Measurements from ENCODE around the gene RFX1.

DNA sequence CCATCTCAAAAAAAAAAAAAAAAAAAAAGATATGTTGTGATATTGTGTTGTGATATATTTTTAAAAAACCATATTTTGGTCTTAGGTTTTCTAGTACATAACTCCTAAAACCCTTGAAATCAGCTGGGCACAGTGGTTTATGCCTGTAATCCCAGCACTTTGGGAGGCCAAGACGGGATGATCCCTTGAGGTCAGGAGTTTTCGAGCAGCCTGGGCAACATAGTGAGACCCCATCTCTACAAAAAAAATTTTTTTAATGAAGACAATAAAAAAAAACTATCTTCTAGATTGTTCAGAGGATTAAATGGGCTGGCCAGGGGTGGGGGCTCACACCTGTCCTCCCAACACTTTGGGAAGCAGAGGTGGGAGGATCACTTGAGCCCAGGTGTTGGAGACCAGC lies 55.1 kb downstream of the RFX1 start:
- TF ChIP-seq CBFB (CRISPR knock-in tag; IDR thresholded peaks at IDR 0.05; ENCODE audit: low read depth) (no peak), USF2 (CRISPR knock-in tag; IDR thresholded peaks at IDR 0.05) (no peak)
- TF ChIP-seq, protein P1, sequence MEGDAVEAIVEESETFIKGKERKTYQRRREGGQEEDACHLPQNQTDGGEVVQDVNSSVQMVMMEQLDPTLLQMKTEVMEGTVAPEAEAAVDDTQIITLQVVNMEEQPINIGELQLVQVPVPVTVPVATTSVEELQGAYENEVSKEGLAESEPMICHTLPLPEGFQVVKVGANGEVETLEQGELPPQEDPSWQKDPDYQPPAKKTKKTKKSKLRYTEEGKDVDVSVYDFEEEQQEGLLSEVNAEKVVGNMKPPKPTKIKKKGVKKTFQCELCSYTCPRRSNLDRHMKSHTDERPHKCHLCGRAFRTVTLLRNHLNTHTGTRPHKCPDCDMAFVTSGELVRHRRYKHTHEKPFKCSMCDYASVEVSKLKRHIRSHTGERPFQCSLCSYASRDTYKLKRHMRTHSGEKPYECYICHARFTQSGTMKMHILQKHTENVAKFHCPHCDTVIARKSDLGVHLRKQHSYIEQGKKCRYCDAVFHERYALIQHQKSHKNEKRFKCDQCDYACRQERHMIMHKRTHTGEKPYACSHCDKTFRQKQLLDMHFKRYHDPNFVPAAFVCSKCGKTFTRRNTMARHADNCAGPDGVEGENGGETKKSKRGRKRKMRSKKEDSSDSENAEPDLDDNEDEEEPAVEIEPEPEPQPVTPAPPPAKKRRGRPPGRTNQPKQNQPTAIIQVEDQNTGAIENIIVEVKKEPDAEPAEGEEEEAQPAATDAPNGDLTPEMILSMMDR (IDR thresholded peaks at IDR 0.05) = no peak
